Smooth muscle cell (in vitro differentiated cells): ENCODE data around the gene PDIA3. TPM values are rescaled to one million over a fixed set of nuclear protein-coding genes. Genes with fewer than 3 reads are reported as not detected.
A peak's percentile ranks its signal among the peaks of the same experiment; 100 is the strongest.
"Not testable (repeated sequence)": the region's sequence is repeated elsewhere in the genome, so short reads cannot be mapped to it uniquely, and the experiment has no call there.

Source experiments
- DNase-seq: peaks from one replicate; lab custom pipeline; 2025; ENCODE audit not compliant: unreplicated experiment; lab: John Stamatoyannopoulos, UW
- H2AFZ ChIP-seq: fragments of 200-600 bp; sonication (generic); 2 replicates; pipeline ENCODE4 v1.6.0; 2016; ENCODE audit warnings: antibody characterized with exemption, low read depth, mild to moderate bottlenecking
- H3F3A ChIP-seq: fragments of 200-600 bp; sonication (generic); 2 replicates; pipeline ENCODE4 v1.6.0; 2017; ENCODE audit warnings: antibody characterized with exemption, low read depth
- H3K27ac ChIP-seq: fragments of 200-600 bp; sonication (generic); 2 replicates; pipeline ENCODE4 v1.5.1; 2016; ENCODE audit warnings: low read depth, mild to moderate bottlenecking
- H3K27me3 ChIP-seq: fragments of 200-600 bp; sonication (generic); 2 replicates; pipeline ENCODE4 v1.6.1; 2016; ENCODE audit warnings: low read depth, mild to moderate bottlenecking
- H3K36me3 ChIP-seq: fragments of 200-600 bp; sonication (generic); 2 replicates; pipeline ENCODE4 v1.5.1; 2016; ENCODE audit warnings: low read depth
- H3K4me1 ChIP-seq: fragments of 200-600 bp; sonication (generic); 2 replicates; pipeline ENCODE4 v1.5.1; 2016; ENCODE audit warnings: low read depth
- H3K4me2 ChIP-seq: fragments of 200-600 bp; sonication (generic); 2 replicates; pipeline ENCODE4 v1.6.0; 2016; ENCODE audit warnings: mild to moderate bottlenecking
- H3K4me3 ChIP-seq: fragments of 200-600 bp; sonication (generic); 2 replicates; pipeline ENCODE4 v1.5.1; 2016; ENCODE audit warnings: mild to moderate bottlenecking
- H3K79me2 ChIP-seq: fragments of 200-600 bp; sonication (generic); 2 replicates; pipeline ENCODE4 v1.6.0; 2016; ENCODE audit warnings: low read depth, mild to moderate bottlenecking
- H3K9ac ChIP-seq: fragments of 200-600 bp; sonication (generic); 2 replicates; pipeline ENCODE4 v1.6.0; 2016; ENCODE audit warnings: low read depth
- H3K9me3 ChIP-seq: fragments of 200-600 bp; sonication (generic); replicated peaks from 2 replicates; pipeline ENCODE4 v1.5.1; 2016; ENCODE audit warnings: low read depth
- H4K20me1 ChIP-seq: fragments of 200-600 bp; sonication (generic); 2 replicates; pipeline ENCODE4 v1.6.0; 2016; ENCODE audit warnings: low read depth
- CTCF ChIP-seq: fragments of 200-600 bp; sonication (generic); IDR thresholded peaks from 2 replicates; pipeline ENCODE4 v1.5.1; 2017; ENCODE audit warnings: borderline replicate concordance, mild to moderate bottlenecking, antibody characterized with exemption; ENCODE audit not compliant: insufficient read depth, poor library complexity, severe bottlenecking
- whole genome bisulfite sequencing: methylation state at CpG from one replicate; pipeline ENCODE4 v1.1.7; 2016; ENCODE audit warnings: low lambda C conversion rate; 5-methylcytosine and 5-hydroxymethylcytosine counted together
- polyA plus RNA-seq: library from polyadenylated mRNA; unstranded; fragments of >200 nt; fragmentation: Nextera tagmentation; extraction: Ambion mirVana; gene quantifications from 2 replicates; pipeline ENCODE4 v1.2.1, GENCODE V29; 2016
- total RNA-seq: library from RNA; depleted of rRNA; stranded (reverse); fragments of >200 nt; gene quantifications from 2 replicates; pipeline ENCODE4 v1.2.3, GENCODE V29; 2014

The PDIA3 gene
- total and polyA plus RNA-seq, 2 experiments from 2014 or later: 309 to 1,212 TPM

- Histone ChIP-seq H3K4me3 (no peak overlapping the region), H2AFZ (no peak overlapping the region), H3K27ac (no peak overlapping the region), H3K9me3 (no peaks in the 10 kb centered on the region), H3K27me3 (no peaks in the 10 kb centered on the region), H4K20me1 (no peaks in the 10 kb centered on the region), H3F3A (no peaks in the 10 kb centered on the region), H3K79me2 (no peaks in the 10 kb centered on the region), H3K9ac (no peak overlapping the region), H3K4me2 (no peak overlapping the region), H3K4me1 (no peaks in the 10 kb centered on the region), H3K36me3 (no peaks in the 10 kb centered on the region)
- no peak for DNase-seq
- TF ChIP-seq CTCF: no peak
- 84% methylated on average over 4 of the region's 4 CpGs for WGBS
Observed at GRCh38 chr15:43723151-43723550, 23.1 kb upstream of the PDIA3 start.

DNA sequence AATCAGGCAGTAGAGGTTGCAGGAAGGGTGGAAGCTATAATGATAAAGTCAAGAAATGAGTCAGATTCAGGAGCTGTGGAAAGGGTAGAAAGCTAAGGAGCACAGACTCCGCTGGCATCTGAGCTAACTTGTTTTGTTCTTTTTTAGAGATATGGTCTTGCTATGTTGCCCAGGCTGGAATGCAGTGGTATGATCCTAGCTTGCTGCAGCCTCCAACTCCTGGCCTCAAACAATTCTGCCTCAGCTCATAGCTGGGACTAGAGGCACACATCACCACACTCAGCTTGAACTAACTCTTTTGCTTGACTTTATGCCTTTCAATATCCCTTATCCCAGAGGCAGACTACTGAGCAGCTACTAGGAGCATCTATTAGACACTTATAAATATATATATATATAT lies 19.9 kb upstream of the PDIA3 start:
- not testable (repeated sequence) for H3K4me1 ChIP-seq, H3K27ac ChIP-seq, H3K4me2 ChIP-seq, H3K79me2 ChIP-seq, H3K4me3 ChIP-seq, DNase-seq, H4K20me1 ChIP-seq, H3F3A ChIP-seq, H3K27me3 ChIP-seq, H3K9me3 ChIP-seq, H3K36me3 ChIP-seq, H2AFZ ChIP-seq, H3K9ac ChIP-seq
- 100% methylated on average over 1 of the region's 1 CpG for WGBS

DNA sequence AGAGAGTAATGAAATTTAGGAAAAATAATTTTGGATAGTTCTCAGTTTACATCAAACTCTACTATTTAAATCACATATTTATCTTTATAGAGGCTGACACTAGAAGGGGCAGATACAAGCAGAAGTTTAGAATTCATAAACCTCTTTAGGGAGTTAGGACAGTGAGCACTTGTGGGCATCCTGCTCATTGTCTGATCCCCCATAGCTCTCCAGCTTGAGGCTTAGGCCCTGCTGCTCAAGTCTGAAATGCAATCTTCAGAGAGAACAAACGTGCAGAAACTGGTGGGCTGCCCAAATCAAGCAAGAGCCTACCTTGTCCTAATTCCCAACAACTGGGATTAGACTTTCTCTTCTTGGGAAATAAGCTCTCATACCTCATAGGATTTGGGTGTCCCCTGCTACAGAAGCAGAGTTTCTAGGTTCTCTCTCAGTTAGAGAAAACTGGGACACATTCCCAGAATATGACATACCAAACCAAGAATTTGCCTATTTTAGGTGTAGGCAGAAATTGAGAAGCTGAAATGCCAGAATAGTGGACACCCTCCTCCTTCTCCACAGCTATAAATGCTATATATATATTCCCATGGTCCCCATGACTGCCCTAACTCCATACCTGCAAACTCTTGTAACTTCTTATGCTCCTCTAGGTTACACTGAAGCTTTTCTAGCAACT lies 18.0 kb upstream of the PDIA3 start:
- H3K27ac ChIP-seq, H3K4me3 ChIP-seq, H4K20me1 ChIP-seq, H2AFZ ChIP-seq, H3K4me2 ChIP-seq, H3K27me3 ChIP-seq, DNase-seq, H3K9me3 ChIP-seq, H3K36me3 ChIP-seq, H3F3A ChIP-seq, H3K79me2 ChIP-seq, H3K4me1 ChIP-seq, H3K9ac ChIP-seq: not testable (repeated sequence)
- WGBS: 50% methylated on average over 1 of the region's 1 CpG

DNA sequence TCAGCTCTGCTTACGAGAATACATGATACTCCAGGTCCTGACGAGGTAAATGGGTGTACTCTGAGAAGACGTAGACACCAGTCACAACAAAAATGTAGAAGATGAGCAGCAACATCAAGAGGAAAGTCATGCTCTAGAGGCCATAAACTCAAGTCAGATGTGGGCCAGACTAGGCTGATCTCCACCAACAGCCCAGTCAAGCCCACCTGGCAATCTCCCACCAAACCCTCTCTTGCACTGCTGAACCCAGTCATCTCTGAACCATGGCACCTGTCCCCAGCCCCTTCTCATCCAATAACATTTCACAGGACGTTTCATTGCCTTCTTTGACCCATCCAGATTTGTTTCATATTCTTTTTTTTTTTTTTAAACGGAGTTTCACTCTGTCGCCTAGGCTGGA lies 10.8 kb upstream of the PDIA3 start:
- Histone ChIP-seq H3F3A (no peaks in the 10 kb centered on the region), H3K79me2 (no peaks in the 10 kb centered on the region), H3K27me3 (no peaks in the 10 kb centered on the region), H4K20me1 (no peaks in the 10 kb centered on the region), H3K9me3 (no peaks in the 10 kb centered on the region), H3K9ac (no peak overlapping the region), H3K4me1 (no peaks in the 10 kb centered on the region), H3K27ac (no peak overlapping the region), H2AFZ (no peak overlapping the region), H3K4me2 (no peak overlapping the region), H3K36me3 (no peaks in the 10 kb centered on the region), H3K4me3 (no peak overlapping the region)
- WGBS: 83% methylated on average over 6 of the region's 6 CpGs
- TF ChIP-seq CTCF: no peak
- DNase-seq: no peak

DNA sequence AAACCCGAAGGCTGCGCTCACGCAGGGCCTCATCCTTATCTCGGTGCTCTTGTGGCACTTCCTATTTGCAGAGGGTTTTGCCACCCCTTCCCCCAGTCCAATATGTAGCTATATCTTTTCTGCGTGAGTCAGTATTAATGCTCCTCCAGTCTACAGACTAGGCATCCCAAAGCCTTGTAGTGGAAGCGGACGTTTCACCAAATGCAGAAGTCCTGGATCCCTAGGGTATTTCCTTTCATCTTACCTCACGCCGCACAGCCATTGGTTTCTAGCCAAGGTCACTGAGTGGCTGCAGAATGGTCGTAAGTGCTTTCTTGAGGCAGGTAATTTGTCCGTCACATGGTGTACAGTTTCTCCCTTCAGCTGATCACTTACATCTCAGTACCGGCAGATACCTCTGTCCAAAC lies 668 bp downstream of the PDIA3 start:
- H2AFZ ChIP-seq: not testable (repeated sequence)

More for the DNA sequence above, 668 bp downstream of the PDIA3 start:
- H3K4me1 ChIP-seq: peaks cover 21% of the 10 kb centered on the region
- WGBS: 3% methylated on average over 12 of the region's 12 CpGs
- peak overlapping the region; percentile 98 for H3K4me2 ChIP-seq
- H3K79me2 ChIP-seq: peaks cover 55% of the 10 kb centered on the region
- not testable (repeated sequence) for H3K27me3 ChIP-seq, DNase-seq, H3F3A ChIP-seq, H3K36me3 ChIP-seq, H3K9me3 ChIP-seq
- H3K4me3 ChIP-seq: peak overlapping the region; percentile 93
- peaks cover 51% of the 10 kb centered on the region for H4K20me1 ChIP-seq
- peak overlapping the region; percentile 95 for H3K27ac ChIP-seq
- peak overlapping the region; percentile 97 for H3K9ac ChIP-seq
